ENCODE data around the gene SHISA6.

DNA sequence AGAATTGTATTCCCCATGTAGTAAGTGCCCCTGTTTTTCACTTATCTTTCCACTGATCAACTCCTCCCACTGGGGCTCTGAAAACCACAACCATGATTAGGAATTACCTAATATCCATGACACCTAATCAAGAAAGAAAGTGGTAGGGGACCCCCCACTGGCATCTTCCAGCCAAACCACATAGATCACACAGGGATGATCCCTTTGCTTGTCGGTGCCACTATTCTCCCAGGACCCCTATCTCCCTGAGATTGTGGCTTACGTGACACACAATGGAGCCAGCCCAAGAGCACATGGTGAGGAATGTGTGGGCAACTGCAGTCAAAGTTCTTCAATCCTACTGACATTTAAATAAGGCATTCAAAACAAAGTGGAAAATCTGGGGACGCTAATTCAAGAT, 339.7 kb downstream of the SHISA6 start:
- TF ChIP-seq SMC3 (conservative IDR thresholded peaks at IDR 0.05; ENCODE audit: poor library complexity), result no peak
- TF ChIP-seq POLR2AphosphoS5 (IDR thresholded peaks at IDR 0.05), result no peak
- TF ChIP-seq EP300 (conservative IDR thresholded peaks at IDR 0.05; ENCODE audit: poor library complexity, severe bottlenecking), result no peak
- TF ChIP-seq, protein P1, sequence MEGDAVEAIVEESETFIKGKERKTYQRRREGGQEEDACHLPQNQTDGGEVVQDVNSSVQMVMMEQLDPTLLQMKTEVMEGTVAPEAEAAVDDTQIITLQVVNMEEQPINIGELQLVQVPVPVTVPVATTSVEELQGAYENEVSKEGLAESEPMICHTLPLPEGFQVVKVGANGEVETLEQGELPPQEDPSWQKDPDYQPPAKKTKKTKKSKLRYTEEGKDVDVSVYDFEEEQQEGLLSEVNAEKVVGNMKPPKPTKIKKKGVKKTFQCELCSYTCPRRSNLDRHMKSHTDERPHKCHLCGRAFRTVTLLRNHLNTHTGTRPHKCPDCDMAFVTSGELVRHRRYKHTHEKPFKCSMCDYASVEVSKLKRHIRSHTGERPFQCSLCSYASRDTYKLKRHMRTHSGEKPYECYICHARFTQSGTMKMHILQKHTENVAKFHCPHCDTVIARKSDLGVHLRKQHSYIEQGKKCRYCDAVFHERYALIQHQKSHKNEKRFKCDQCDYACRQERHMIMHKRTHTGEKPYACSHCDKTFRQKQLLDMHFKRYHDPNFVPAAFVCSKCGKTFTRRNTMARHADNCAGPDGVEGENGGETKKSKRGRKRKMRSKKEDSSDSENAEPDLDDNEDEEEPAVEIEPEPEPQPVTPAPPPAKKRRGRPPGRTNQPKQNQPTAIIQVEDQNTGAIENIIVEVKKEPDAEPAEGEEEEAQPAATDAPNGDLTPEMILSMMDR (IDR thresholded peaks at IDR 0.05; ENCODE audit: poor library complexity, severe bottlenecking), result no peak
- no peak for TF ChIP-seq TAF1 (IDR thresholded peaks at IDR 0.05; ENCODE audit: low read depth)
